Caco-2 (cell line): Measurements from ENCODE around the gene RHOB. TPM values are rescaled to one million over a fixed set of nuclear protein-coding genes. Genes with fewer than 3 reads are reported as not detected.

Source experiments
- BruUV-seq: library from RNA; stranded (reverse); fragments of 400-500 nt; replicated peaks from 2 replicates; lab custom pipeline; 2021; lab: Mats Ljungman, UMichigan
- CTCF ChIA-PET: fragments of 300-600 bp; sonication (Branson Sonifier 250); formaldehyde crosslinking; loops from one replicate; lab custom pipeline; 2022; ENCODE audit warnings: antibody characterized with exemption; lab: Charles Lee
- POLR2A ChIA-PET: fragments of 300-600 bp; sonication (Branson Sonifier 250); formaldehyde crosslinking; loops from one replicate; lab custom pipeline; 2022; ENCODE audit warnings: antibody characterized with exemption; lab: Charles Lee
- DNase-seq, 2 experiments: peaks; one replicate each; pipeline versions ENCODE4 v3.0.0 to v3.0.0-alpha.2; 2020 to 2022
- H3K27me3 ChIP-seq: replicated peaks from 2 replicates; pipeline ENCODE4 v1.6.0; 2011; ENCODE audit warnings: low read length; ENCODE audit not compliant: control insufficient read depth, insufficient read depth
- H3K36me3 ChIP-seq: 2 replicates; pipeline ENCODE4 v1.5.1; 2011; ENCODE audit warnings: low read length; ENCODE audit not compliant: control insufficient read depth, insufficient read depth
- H3K4me1 ChIP-seq: fragments of 250-450 bp; sonication (Bioruptor Pico); 2 replicates; pipeline ENCODE4 v1.5.1; 2020; ENCODE audit warnings: mild to moderate bottlenecking
- H3K4me3 ChIP-seq: 2 replicates; pipeline ENCODE4 v1.5.1; 2011; ENCODE audit warnings: low read depth, mild to moderate bottlenecking, control low read depth, low read length
- H3K9me3 ChIP-seq: fragments of 250-450 bp; sonication (Bioruptor Pico); 2 replicates; pipeline ENCODE4 v1.5.1; 2020; ENCODE audit warnings: mild to moderate bottlenecking, moderate library complexity
- H3K27ac Mint-ChIP-seq: one replicate; pipeline ENCODE4 v1.8.0; 2022; ENCODE audit warnings: mixed read lengths; ENCODE audit not compliant: unreplicated experiment
- H3K27me3 Mint-ChIP-seq: one replicate; pipeline ENCODE4 v1.8.0; 2022; ENCODE audit warnings: mixed read lengths; ENCODE audit not compliant: insufficient read depth, unreplicated experiment
- H3K36me3 Mint-ChIP-seq: one replicate; pipeline ENCODE4 v1.8.0; 2022; ENCODE audit warnings: mild to moderate bottlenecking, mixed read lengths; ENCODE audit not compliant: insufficient read depth, unreplicated experiment
- H3K4me1 Mint-ChIP-seq: one replicate; pipeline ENCODE4 v1.8.0; 2022; ENCODE audit warnings: low read depth, mixed read lengths; ENCODE audit not compliant: unreplicated experiment
- H3K4me3 Mint-ChIP-seq: one replicate; pipeline ENCODE4 v1.8.0; 2022; ENCODE audit warnings: mild to moderate bottlenecking, moderate library complexity, mixed read lengths; ENCODE audit not compliant: unreplicated experiment
- H3K9me3 Mint-ChIP-seq: one replicate; pipeline ENCODE4 v1.8.0; 2022; ENCODE audit warnings: mixed read lengths; ENCODE audit not compliant: unreplicated experiment
- CTCF ChIP-seq, 2 experiments: fragments of 200-600 bp in 1 of 2; IDR thresholded peaks; 1 replicate in 1 of 2; 2 replicates in 1 of 2; pipeline versions ENCODE4 v1.5.1 to v1.8.0; 2011 to 2022; ENCODE audit warnings: antibody characterized with exemption in 1 of 2, control low read depth in 1 of 2, inconsistent platforms in 1 of 2, low read depth in 1 of 2, low read length in 1 of 2, mild to moderate bottlenecking in 1 of 2, moderate library complexity in 1 of 2; ENCODE audit not compliant: insufficient read depth in 1 of 2, severe bottlenecking in 1 of 2, unreplicated experiment in 1 of 2
- intact Hi-C: fragments of 100-400 bp; cut with micrococcal nuclease; formaldehyde crosslinking; loops from one replicate; pipeline ENCODE4 v1.10.0; 2022; ENCODE audit not compliant: unreplicated experiment
- total RNA-seq: library from RNA; stranded (reverse); gene quantifications from 2 replicates; pipeline ENCODE4 v1.2.3, GENCODE V29; 2022

Gene RHOB
- total RNA-seq, 1 experiment from 2014 or later: 20.8 TPM

GRCh38 chr2:20423359-20423758 is 23.5 kb upstream of the RHOB start:
- no peaks in the 10 kb centered on the region for H3K27me3 Mint-ChIP-seq
- H3K27me3 ChIP-seq: no peaks in the 10 kb centered on the region
- no peaks in the 10 kb centered on the region for H3K4me1 ChIP-seq
- TF ChIP-seq CTCF (IDR thresholded peaks at IDR 0.05; ENCODE audit: insufficient read depth in 1 of 2, low read depth in 1 of 2, low read length in 1 of 2, severe bottlenecking in 1 of 2, unreplicated experiment in 1 of 2): no peak
- DNase-seq: no peak
- ChIA-PET POLR2A (no interaction called here), CTCF (interaction anchor here (0.6 to 1.6 kb wide), 5 partner anchors 12 to 97 kb away, joined by 3 to 7 read pairs (median 3); no protein-coding TSS in a partner anchor)
- no TSS peak for BruUV-seq
- H3K4me3 ChIP-seq: no peak overlapping the region
- H3K9me3 ChIP-seq: no peaks in the 10 kb centered on the region
- no peak overlapping the region for H3K27ac Mint-ChIP-seq
- no peaks in the 10 kb centered on the region for H3K9me3 Mint-ChIP-seq
- no peaks in the 10 kb centered on the region for H3K36me3 ChIP-seq
- no peak overlapping the region for H3K4me3 Mint-ChIP-seq
- intact Hi-C loops: no loop called here
- no peaks in the 10 kb centered on the region for H3K4me1 Mint-ChIP-seq
- no peaks in the 10 kb centered on the region for H3K36me3 Mint-ChIP-seq

GRCh38 chr2:20423847-20424246 is 23.0 kb upstream of the RHOB start:
- intact Hi-C loops: no loop called here
- H3K36me3 ChIP-seq: no peaks in the 10 kb centered on the region
- Mint-ChIP-seq H3K27ac (no peak overlapping the region), H3K27me3 (no peaks in the 10 kb centered on the region), H3K4me3 (no peak overlapping the region), H3K4me1 (no peaks in the 10 kb centered on the region), H3K36me3 (no peaks in the 10 kb centered on the region), H3K9me3 (no peaks in the 10 kb centered on the region)
- no peak overlapping the region for H3K4me3 ChIP-seq
- H3K9me3 ChIP-seq: no peaks in the 10 kb centered on the region
- DNase-seq: no peak
- POLR2A ChIA-PET: no interaction called here
- CTCF ChIA-PET: interaction anchor here (0.6 to 1.6 kb wide), 3 partner anchors 12 to 97 kb away, joined by 3 to 7 read pairs (median 3); no protein-coding TSS in a partner anchor
- no TSS peak for BruUV-seq
- H3K27me3 ChIP-seq: no peaks in the 10 kb centered on the region
- H3K4me1 ChIP-seq: no peaks in the 10 kb centered on the region
- TF ChIP-seq CTCF (IDR thresholded peaks at IDR 0.05; ENCODE audit: insufficient read depth in 1 of 2, low read depth in 1 of 2, low read length in 1 of 2, severe bottlenecking in 1 of 2, unreplicated experiment in 1 of 2): no peak

GRCh38 chr2:20424300-20425290 is 22.3 kb upstream of the RHOB start:
- Histone ChIP-seq H3K4me1 (no peaks in the 10 kb centered on the region), H3K36me3 (no peaks in the 10 kb centered on the region), H3K9me3 (no peaks in the 10 kb centered on the region), H3K27me3 (no peaks in the 10 kb centered on the region), H3K4me3 (no peak overlapping the region)
- intact Hi-C loops: no loop called here
- BruUV-seq: no TSS peak
- no peak for DNase-seq
- ChIA-PET POLR2A (no interaction called here), CTCF (no interaction called here)
- Mint-ChIP-seq H3K9me3 (no peaks in the 10 kb centered on the region), H3K36me3 (no peaks in the 10 kb centered on the region), H3K27ac (no peak overlapping the region), H3K4me1 (no peaks in the 10 kb centered on the region), H3K4me3 (no peak overlapping the region), H3K27me3 (no peaks in the 10 kb centered on the region)
- TF ChIP-seq CTCF (IDR thresholded peaks at IDR 0.05; ENCODE audit: insufficient read depth in 1 of 2, low read depth in 1 of 2, low read length in 1 of 2, severe bottlenecking in 1 of 2, unreplicated experiment in 1 of 2): no peak
